Smooth muscle cell of trachea (primary cell): ENCODE data around the gene UBE2E1. TPM values are rescaled to one million over a fixed set of nuclear protein-coding genes. Genes with fewer than 3 reads are reported as not detected.

Experiments
- total RNA-seq: library from RNA; depleted of rRNA; stranded (reverse); fragments of >200 nt; gene quantifications from 2 replicates; pipeline ENCODE4 v1.2.1, GENCODE V29; 2014

UBE2E1 gene
- total RNA-seq, result 131 and 141 TPM in 2 replicates

GRCh38 chr3:23805633-23806533, at the start of gene UBE2E1:
Gene UBE2E1, plus strand, starts transcription at chr3:23805955. Its CDS starts 1,315 bp downstream, at chr3:23807270.

DNA sequence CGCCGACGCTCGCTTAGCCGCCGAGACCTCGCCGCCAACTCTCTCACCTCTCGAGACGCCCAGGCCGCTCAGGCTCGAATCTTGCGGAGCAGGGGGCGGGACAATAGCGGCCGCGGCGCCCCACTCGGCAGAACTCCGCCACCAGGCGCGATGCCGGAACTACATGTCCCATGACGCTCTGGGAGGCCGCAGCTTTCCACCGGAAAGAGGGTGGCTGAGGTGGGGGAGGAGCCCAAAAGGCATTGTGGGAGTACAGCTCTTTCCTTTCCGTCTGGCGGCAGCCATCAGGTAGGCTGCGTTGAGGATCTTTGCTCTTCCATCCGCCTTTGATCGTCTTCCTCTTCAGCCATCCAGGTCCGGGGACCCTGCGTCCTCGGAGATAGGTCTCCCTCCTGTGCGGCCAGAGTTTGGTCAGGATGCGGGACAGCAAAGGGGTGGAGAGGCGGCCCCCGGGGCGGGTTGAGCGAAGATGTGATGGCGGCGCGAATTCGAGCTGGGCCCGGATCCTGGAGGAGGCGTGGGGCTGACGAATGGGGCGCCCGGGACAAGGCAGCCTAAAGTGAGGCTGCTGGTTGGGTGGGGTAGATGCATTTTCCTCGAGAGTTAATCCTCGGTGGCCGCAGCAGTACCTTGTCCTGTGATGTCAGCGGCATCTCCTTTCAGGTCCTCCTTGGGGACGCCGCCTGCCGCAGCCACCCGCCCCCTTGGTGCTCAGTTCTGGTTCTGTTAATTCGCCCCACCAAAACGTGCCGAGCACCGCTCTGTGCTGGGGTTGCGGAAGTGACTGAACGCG, 111.3 kb downstream of the UBE2E1 start, which contains the start of the genes NKIRAS1 and RPL15:
Gene NKIRAS1 (minus strand): TSS at position 105 of the 793 bp plus-strand sequence. CDS start 6,086 bp downstream, outside the sequence.
Gene RPL15 (plus strand): TSS at position 247 of the 793 bp plus-strand sequence. CDS start 728 bp downstream, outside the sequence.

Other genes starting within 250 kb of the UBE2E1 start
- 14.1 and 14.4 TPM in 2 replicates for gene NKIRAS1, start 111.0 kb downstream of the UBE2E1 start, total RNA-seq
- 2,472 and 2,629 TPM in 2 replicates for gene RPL15, start 111.2 kb downstream of the UBE2E1 start, total RNA-seq
- 30.5 and 50.1 TPM in 2 replicates for gene NR1D2, start 139.3 kb downstream of the UBE2E1 start, total RNA-seq